ENCODE data around the gene CDIPT.
"Not testable (repeated sequence)": the region's sequence is repeated elsewhere in the genome, so short reads cannot be mapped to it uniquely, and the experiment has no call there.

The CDIPT gene

DNA sequence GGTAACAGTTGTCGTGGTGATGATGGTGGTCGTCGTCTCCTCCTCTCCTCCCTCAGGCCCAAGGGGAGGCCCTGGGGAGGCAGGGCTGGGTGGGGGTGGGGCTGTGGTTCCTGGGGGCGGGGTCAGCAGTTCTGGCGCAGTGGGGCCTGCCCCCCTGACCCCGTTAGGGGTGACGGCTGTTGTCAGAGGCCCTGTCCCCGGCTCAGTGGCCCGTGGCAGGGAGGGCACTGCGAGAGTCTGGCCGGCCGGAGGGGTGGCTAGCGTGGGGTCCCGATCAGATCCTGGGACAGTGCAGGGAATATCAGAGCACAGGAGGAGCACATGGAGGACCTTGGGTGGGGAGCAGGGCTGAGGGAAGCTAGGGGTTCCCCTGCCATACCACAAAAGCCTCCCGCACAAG is 33.8 kb upstream of the CDIPT start:
- DNase-seq (ENCODE audit: low read depth in 2 of 2), result no peak

DNA sequence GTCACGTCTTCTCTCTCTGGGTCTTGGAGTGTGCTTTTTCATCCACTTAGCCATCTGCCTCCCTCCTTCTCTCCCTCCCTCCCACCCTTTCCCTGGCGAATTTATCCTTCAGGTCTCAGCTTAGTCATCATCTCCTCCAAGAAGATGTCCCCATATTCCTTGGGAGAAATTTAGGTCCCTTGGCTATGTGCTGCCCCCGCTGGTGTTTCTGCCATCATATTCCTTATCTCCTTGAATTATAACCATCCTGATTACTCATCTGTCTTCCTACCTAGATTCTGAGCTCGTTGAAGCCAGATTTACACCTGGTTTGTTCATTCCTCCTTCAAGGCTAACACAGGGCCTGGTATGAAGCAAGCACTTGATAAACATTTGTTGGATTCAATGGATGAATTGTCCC is 31.3 kb upstream of the CDIPT start:
- DNase-seq (ENCODE audit: low read depth in 2 of 2), result no peak

DNA sequence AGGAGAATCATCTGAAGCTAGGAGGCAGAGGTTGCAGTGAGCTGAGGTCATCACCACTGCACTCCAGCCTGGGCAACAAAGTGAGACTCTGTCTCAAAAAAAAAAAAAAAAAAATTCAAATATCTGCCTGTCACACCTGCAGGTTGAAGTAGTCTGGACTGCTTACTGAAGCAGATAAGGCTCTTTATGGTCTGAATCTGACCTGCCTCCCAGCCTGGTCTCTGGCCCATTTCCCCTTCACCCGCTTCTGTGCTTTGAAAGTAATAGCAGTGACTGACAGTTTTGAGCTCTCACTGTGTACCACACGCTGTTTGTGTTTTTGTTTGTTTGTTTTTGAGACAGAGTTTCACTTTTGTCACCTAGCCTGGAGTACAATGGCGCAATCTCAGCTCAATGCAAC is 30.5 kb upstream of the CDIPT start:
- DNase-seq (ENCODE audit: low read depth in 2 of 2), result no peak

DNA sequence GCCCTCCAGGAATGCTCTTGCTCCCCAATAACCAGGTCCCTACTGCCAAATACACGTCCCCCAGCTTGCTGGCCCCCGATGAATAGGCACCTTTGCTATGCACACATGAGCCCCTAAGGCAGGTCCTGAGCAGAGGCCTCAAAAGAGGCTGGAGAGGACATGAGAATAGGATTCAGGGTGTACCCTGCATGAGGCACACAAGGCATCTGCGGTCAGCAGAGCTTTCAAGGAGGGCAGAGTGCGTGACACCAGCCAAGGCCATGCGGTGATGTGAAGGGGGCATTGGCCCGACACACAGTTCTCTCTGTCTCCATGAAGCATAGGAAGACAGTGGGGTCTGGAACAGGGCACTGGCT is 29.4 kb upstream of the CDIPT start:
- DNase-seq (ENCODE audit: low read depth in 2 of 2), result no peak

DNA sequence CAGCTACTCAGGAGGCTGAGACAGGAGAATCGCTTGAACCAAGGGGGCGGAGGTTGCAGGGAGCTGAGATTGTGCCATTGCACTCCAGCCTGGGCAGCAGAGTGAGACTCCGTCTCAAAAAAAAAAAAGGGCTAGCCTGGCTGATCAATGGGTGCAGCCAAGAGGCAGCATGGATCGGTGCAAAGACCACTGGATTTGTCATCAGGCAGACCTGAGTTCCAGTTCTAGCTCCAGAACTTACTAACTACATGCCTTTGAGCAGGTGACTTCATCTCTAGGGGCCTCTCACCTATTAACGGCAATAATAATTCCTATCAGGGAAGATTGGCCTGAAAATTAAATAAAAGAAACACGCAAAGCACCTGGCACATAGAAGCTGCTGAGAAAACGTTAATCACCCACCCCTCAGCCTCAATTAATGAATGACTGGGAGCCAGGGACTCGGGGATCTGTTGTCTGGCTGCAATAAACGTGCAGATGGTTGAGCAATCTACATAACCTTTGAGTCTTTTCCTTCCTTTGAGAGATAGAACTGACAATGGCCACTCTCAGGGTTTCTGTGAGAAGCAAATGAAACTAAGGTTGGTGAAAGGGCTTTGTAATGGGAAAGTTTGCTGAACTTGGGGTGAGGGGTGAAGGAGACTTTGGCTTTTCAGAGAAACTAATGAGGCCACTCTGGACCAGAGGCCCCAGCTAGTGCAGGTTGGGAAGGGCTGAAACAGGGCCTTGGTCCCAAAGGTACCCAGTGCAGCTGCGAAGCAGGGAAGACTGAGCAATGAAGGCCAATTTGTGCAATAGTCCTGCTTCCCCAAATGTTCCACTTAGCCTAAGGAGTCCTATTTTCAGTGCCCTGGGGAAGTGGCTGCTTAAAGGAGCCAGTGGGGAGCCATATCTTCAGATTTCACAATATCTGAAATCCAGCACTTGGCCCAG is 28.8 kb upstream of the CDIPT start:
- no peak for DNase-seq (ENCODE audit: low read depth in 2 of 2)

DNA sequence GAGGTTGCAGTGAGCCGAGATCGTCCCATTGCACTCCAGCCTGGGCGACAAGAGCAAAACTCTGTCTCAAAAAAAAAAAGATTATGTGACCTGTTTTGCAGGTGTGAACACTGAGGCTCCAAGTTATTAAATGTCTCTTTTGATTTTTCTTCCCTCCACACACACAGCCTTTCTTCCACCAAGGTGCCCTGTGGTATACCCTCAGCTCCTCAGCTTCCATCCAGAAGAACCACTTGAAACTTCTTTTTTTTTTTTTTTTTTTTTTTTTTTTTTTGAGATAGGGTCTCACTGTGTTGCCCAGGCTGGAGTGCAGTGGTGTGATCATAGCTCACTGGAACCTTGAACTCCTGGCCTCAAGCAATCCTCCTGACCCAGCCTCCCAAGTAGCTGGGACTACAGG is 26.3 kb upstream of the CDIPT start:
- not testable (repeated sequence) for DNase-seq (ENCODE audit: low read depth in 2 of 2)

DNA sequence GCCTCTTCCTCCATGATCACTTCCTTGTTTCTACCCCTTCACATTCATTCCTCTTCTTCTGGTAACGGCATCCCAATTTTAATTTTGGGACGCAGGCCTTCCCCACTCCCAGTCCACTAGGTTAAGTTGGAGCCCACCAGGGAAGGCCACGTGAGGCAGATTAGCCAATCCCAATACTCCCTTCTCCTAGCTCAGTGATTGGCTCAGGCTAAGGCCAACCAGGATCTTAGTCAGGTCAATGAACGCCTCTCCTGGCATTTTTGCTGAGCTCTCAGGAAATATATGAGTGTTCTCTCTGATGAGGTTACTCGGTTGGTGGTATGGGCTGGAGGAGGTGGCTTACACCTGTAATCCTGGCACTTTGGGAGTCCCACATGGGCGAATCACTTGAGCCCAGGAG is 21.0 kb upstream of the CDIPT start:
- no peak for DNase-seq (ENCODE audit: low read depth in 2 of 2)

DNA sequence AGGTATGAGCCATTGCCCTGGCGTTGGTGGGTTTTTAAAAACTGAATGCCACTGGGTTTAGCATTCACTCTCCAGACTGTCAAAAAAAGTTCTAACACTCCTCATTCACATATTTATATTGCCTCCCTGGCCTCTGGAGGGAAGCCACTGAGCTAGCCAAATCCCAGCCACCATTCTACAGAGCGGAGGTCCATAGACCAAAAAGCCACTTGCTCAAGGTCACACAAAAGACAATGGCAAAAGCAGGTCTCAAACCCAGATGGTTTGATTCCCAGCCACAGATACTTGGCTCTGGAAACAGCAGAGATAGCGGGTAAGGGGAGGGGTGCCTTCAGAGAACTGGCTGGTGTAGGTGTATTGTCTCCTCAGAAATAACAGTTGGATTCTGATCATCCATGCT is 18.0 kb upstream of the CDIPT start:
- DNase-seq (ENCODE audit: low read depth in 2 of 2), result no peak

DNA sequence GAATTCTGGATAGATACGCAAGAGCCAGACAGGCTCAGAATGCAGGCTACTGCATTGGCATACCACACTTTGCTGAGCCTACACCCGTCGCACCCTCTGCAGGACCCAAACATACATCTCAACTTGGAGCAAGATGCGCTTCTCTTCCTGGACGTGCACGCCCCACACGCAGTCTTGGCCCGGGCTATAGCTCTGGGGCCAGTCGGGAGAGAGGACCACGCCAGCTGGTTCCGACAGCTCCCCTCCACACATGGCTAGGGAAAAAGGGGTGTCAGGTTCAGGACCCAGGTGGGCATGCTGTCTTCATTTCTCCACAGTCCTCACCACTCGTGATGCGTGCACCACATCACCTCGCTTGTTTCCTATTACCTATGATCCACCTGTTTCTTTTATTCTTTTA is 15.1 kb upstream of the CDIPT start:
- no peak for DNase-seq (ENCODE audit: low read depth in 2 of 2)

DNA sequence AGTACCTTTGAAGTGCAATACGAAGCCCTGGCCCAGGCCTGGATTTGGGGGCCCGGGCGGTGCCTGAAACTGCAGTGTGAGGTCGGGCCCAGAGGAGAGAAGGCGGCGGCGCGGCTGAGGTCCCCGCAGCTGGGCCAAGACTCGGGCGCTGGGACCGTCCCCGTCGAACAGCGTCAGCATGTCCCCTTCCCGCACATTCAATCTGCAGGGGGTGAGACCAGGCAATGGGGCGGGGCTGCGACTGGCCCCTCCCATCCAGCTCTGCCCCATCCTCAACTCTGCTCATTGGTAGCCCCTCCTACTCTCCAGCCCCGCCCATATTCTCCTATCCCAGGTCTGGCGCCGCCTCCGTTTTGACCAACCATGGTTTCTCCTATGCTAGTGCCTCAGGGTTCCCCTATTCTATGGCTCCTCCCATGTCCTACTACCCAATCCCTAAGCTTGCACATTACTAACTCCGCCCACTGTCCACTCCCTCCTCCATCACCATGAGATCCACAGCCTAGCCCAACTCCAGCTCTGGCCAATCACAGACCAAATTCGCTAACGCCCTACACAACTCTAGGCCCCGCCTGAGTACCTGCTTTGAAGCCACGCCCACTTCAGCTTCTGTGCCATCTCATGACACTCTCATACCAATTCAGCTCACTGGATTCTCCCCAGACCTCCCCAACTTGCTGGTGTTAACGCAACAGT is 14.4 kb upstream of the CDIPT start:
- no peak for DNase-seq (ENCODE audit: low read depth in 2 of 2)

DNA sequence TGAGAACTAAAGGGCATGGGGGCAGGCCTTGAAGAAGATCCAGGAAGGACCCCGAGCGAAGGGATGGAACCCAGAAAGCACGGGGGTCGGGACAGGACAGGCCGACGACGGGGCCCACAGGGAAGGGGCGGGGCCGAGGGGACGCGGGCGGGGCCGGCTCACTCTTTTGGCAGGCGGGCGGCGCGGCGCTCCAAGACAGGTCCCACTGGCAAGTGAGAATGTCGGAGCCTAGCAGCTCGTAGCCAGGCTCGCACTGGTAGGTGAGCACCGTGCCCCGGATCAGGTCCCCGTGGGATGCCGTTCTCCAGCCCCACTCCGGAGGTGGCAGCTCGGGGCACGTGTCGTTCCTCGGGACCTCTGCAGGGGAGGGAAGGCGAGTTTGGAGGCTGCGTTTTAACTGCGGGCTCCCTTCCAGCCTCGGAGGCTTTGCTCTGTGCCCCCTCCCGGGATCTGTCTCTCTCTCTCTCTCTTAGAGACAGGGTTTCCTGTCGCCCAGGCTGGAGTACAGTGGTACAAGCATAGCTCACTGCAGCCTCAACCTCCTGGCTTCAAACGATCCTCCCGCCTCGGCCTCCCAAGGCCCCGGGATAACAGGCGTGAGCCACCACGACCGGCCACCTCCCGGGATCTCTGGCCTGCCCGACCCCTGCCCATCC is 13.7 kb upstream of the CDIPT start:
- no peak for DNase-seq (ENCODE audit: low read depth in 2 of 2)

DNA sequence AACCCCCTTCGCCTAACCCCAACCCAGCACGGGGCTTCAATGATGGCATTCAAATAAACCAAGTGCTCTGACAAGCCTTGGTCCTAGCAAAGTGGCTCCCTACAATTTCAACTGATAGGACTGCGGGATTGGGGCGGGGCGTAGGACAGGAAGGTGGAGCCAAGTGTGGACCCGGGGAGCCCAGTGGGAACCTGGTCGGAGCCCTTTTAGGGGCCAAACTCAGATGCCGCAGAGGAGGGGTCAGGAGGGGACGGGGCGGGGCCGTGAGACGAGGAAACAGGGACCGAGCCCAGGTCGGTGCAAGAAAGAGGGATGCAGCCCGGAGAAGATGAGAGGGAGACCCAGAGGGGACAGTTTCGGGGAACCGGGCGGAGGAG is 13.2 kb upstream of the CDIPT start:
- no peak for DNase-seq (ENCODE audit: low read depth in 2 of 2)

DNA sequence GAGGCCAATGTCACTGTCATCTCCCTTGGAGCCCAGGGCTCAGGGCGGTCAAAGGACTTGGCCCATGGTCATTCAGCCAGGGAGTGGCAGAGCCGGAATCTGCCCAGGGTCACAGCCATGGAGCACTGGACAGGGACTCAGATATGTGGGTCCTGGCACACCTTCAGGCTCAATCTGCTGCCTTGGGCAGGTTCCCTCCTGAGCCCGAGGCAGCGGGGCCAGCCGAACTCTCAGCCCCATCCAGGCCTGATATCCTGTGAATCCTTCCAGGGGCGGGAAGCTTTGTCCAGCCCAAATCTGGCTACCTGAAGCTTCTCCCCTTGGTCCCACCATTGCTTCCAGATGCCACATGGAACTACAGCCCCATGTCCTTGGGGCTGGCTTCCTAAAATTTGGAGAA is 12.2 kb upstream of the CDIPT start:
- no peak for DNase-seq (ENCODE audit: low read depth in 2 of 2)

DNA sequence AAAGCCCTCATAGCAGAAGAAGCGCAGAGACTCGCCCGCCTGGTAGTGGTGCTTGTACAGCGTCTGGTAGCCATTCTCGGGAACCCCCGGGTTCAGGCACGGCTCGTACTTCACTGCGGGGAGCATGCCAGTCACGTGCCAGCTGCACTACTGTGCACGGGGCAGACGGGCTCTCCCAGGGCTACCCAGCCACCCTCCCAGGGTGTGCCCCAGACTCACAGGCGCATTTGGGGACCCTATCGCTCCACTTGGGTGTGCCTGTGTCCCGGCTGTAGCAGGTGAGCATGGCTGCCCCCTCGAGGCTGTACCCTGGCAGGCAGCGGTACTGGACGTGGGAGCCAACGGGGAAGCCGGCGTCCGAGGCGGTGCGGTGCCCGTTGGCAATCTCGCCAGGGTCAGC is 10.3 kb upstream of the CDIPT start:
- no peak for DNase-seq (ENCODE audit: low read depth in 2 of 2)

DNA sequence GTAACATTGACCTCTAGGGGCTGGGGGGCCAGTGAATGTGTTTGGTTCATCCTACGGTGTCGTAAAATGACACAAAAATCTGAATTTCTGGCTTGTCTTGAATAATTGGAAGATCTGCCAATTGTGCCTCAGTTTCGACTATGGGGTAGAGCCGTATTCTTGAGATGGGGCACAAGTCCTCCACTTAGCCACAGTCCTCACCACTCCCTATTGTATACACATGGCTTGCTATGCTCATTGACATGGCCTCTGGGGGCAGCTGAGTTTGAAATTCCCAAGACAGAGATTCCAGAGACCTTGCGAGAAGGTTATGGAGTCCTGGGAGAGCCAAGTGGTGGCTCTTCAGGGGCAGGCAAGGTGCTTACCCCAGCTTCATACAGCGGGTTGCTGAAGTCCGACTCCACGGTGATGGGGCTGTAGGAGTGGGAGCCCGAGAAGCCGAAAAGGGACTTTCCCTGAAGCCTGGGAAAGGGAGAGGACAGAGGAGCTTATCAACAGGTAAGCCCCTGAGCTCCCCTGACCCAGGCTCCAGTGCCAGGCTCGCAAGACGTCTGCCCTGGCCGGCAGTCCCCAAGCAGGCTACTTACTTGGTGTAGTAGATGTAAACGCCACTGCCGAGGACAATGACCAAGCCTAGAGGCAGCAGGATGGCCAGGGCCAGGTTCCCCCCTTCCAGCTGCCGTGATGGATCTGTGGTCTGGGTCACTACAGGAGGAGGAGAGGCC is 9.0 kb upstream of the CDIPT start:
- no peak for DNase-seq (ENCODE audit: low read depth in 2 of 2)

DNA sequence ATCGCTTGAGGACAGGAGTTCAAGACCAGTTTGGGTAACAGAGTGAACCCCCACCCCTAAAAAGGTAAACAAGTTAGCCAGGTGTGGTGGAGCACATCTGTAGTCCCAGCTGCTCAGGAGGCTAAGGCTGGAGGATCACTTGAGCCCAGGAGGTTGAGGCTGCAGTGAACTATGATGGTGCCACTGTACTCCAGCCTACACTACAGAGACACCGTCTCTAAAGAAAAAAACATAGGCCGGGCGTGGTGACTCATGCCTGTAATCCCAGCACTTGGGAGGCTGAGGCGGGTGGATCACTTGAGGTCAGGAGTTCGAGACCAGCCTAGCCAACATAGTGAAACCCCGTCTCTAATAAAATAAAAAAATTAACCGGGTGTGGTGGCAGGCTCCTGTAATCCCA is 6.0 kb upstream of the CDIPT start:
- DNase-seq (ENCODE audit: low read depth in 2 of 2), result not testable (repeated sequence)

DNA sequence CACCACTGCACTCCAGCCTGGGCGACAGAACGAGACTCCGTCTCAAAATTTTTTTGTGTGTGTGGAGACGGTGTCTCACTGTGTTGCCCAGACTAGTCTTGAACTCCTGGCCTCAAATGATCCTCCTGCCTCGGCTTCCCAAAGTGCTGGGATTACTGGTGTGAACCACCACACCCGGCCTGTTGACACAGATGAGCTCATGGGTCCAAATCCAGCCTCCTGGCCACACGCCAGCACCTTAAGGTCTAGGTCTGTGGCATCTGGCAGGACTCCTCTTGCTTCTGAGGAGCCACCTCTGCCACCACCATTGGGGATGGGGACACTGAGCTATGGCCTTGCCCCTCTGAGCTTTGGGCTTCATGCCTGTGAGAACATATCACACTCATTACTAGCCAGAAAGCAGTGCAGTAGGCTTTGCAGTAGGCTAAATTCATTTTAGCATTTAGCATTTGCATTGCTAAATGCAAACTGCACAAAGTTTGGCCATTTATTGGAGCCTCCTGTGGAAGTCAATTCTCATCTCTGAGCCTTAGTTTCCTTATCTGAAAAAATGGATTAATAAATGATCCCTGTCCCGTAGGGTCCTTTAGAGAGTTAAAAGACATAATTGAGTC is 5.5 kb upstream of the CDIPT start:
- no peak for DNase-seq (ENCODE audit: low read depth in 2 of 2)

DNA sequence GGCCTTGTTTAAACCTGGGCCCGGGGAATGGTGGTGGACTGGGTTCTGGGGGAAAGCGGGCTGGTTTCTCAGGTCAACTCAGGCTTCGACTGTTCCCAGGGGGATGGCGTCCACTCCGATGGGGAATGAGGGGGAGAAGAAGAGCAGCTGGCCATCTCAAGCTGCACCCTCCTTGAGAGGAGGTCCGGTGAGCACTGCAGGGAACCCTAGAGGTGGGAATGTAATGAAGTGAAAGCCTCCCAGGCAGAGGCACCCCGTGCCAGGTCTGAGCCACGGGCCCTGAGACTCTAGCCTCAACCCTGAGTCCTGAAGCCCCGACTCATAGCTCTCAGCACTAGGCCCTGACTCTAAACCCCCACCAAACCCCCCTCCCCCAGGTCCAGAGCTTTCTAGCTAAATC is 1.2 kb upstream of the CDIPT start:
- DNase-seq (ENCODE audit: low read depth in 2 of 2), result no peak

DNA sequence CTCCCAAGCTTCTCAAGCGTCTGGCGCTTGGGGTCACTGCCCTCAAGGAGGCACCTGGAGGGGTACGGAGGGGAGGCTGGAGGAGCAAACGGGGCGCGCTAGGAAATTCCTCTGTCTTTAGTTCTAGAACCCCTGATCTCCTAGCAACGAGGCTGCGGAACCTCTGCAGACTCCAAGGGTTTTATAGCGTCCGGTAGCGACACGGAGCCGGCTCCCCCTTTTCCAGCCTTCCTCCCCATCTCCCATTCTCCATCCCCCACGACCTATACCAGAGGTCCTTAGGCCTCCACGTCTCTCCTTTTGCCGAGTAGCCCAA is 601 bp upstream of the CDIPT start:
- DNase-seq (ENCODE audit: low read depth in 2 of 2), result no peak

DNA sequence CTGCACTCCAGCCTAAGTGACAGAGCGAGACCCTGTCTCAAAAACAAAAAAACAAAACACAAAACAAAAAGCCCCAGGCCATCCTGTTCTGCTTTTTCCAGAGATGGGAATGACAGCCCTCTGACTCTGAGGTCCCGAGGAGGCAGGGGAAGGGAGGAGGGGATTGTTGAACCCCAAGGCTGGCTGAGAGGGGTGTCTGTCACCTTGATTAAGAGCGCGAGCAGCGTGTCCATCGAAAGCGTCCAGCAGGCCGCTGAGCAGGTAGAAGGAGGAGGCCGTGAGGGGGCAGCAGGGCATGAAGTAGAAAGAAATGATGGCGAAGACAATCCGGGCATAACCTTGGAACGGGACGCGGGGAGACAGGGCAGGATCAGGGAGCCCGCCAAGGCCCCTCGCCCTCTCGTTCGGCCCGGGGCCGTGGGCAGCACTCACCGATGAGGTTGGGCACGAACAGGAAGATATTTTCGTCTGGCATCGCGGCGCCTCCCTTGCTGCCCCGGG is 593 bp downstream of the CDIPT start:
- DNase-seq (ENCODE audit: low read depth in 2 of 2), result no peak

DNA sequence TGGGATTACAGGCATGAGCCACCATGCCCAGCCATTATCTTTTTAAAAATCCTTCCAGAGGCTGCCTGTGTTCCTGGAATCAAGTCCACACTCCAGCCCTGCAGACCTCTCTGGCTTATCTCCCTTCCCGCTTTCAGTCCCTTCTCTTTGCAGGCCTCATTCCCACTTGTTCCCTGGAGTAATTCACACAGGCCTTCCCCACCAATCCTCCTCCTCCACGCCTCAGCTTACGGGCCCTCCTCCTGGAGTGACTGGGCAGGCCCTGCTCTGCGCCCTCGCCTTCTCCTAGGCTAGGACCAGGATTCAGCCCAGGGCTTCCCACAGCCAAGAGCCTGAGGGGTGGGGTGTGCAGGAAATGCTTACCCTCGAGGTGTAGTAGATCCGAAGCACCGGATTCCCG is 2.8 kb downstream of the CDIPT start:
- no peak for DNase-seq (ENCODE audit: low read depth in 2 of 2)

DNA sequence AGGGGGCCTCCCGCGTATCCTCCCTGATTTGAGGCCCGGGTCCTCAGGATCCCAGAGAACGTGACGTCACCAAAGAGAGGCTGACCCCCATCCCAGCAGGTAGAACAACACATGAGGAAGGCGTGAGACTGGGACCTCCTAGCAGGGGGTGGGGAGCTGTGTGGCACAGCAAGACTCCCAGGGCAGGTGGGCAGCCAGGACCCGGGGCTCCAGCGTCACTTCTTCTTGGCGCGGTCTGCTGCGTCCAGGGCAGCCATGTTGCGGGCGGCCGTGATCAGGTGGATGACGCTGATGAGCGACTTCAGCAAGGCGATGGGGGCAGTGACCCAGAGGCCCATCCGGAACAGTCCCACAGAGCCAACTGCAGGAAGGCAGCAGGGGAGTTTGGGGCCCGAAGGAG is 4.1 kb downstream of the CDIPT start:
- DNase-seq (ENCODE audit: low read depth in 2 of 2), result no peak
